ENCODE data around the gene FTSJ3.

FTSJ3 gene

GRCh38 chr17:63780507-63780906 lies 47.0 kb downstream of the FTSJ3 start:
- Histone ChIP-seq H3K27ac (ENCODE audit: low read depth, low read length) (no peak overlapping the region), H3K9me3 (ENCODE audit: insufficient read depth, low read length) (no peaks in the 10 kb centered on the region), H4K20me1 (ENCODE audit: low read depth, low read length) (peaks cover 26% of the 10 kb centered on the region), H3K36me3 (ENCODE audit: low read length) (peaks cover 8% of the 10 kb centered on the region), H3K4me2 (ENCODE audit: low read depth, low read length, poor library complexity, severe bottlenecking) (no peak overlapping the region), H2AFZ (ENCODE audit: low read depth, low read length, severe bottlenecking) (no peak overlapping the region), H3K9ac (ENCODE audit: low read length) (no peak overlapping the region), H3K4me3 (ENCODE audit: insufficient read depth, low read length, poor library complexity, severe bottlenecking) (no peak overlapping the region), H3K9me2 (replicated peaks; ENCODE audit: insufficient read depth, low read length) (no peaks in the 10 kb centered on the region), H3K79me2 (ENCODE audit: insufficient read depth, low read length) (peaks cover 98% of the 10 kb centered on the region), H3K27me3 (ENCODE audit: low read length) (no peaks in the 10 kb centered on the region), H3F3A (ENCODE audit: insufficient read depth) (0 out of 2 replicates have a peak, but pooled peaks cover 3% of the 10 kb centered on the region)
- TF ChIP-seq EZH2phosphoT487 (conservative IDR thresholded peaks at IDR 0.05; ENCODE audit: low read length) (no peak), CTCF (IDR thresholded peaks at IDR 0.05; ENCODE audit: insufficient read depth, low read length, poor library complexity, severe bottlenecking) (no peak)

- peak overlapping the region; percentile 69 for H3K4me3 ChIP-seq (ENCODE audit: insufficient read depth, low read length, poor library complexity, severe bottlenecking)
- peaks cover 92% of the 10 kb centered on the region for H3K79me2 ChIP-seq (ENCODE audit: insufficient read depth, low read length)
- peak overlapping the region; percentile 95 for H3K9ac ChIP-seq (ENCODE audit: low read length)
- H3K9me3 ChIP-seq (ENCODE audit: insufficient read depth, low read length), result no peaks in the 10 kb centered on the region
- no peak overlapping the region for H2AFZ ChIP-seq (ENCODE audit: low read depth, low read length, severe bottlenecking)
- H3K9me2 ChIP-seq (replicated peaks; ENCODE audit: insufficient read depth, low read length), result no peaks in the 10 kb centered on the region
- H3K36me3 ChIP-seq (ENCODE audit: low read length), result peaks cover 8% of the 10 kb centered on the region
- TF ChIP-seq CTCF (IDR thresholded peaks at IDR 0.05; ENCODE audit: insufficient read depth, low read length, poor library complexity, severe bottlenecking) (no peak), EZH2phosphoT487 (conservative IDR thresholded peaks at IDR 0.05; ENCODE audit: low read length) (no peak)
- H3K27ac ChIP-seq (ENCODE audit: low read depth, low read length), result no peak overlapping the region; the same call in 1 of the 2 replicates
- H4K20me1 ChIP-seq (ENCODE audit: low read depth, low read length), result peaks cover 14% of the 10 kb centered on the region; the same call in 1 of the 2 replicates
- H3F3A ChIP-seq (ENCODE audit: insufficient read depth), result peaks cover 6% of the 10 kb centered on the region; the same call in 1 of the 2 replicates
- H3K27me3 ChIP-seq (ENCODE audit: low read length), result no peaks in the 10 kb centered on the region
- peak overlapping the region; percentile 85 for H3K4me2 ChIP-seq (ENCODE audit: low read depth, low read length, poor library complexity, severe bottlenecking)
Measured at GRCh38 chr17:63775420-63775819, 52.0 kb downstream of the FTSJ3 start.

- Histone ChIP-seq H2AFZ (ENCODE audit: low read depth, low read length, severe bottlenecking) (no peak overlapping the region), H4K20me1 (ENCODE audit: low read depth, low read length) (peaks cover 14% of the 10 kb centered on the region; the same call in 1 of the 2 replicates), H3K4me3 (ENCODE audit: insufficient read depth, low read length, poor library complexity, severe bottlenecking) (peak overlapping the region; percentile 69), H3K9me3 (ENCODE audit: insufficient read depth, low read length) (no peaks in the 10 kb centered on the region), H3K79me2 (ENCODE audit: insufficient read depth, low read length) (peaks cover 92% of the 10 kb centered on the region), H3K27me3 (ENCODE audit: low read length) (no peaks in the 10 kb centered on the region), H3K9me2 (replicated peaks; ENCODE audit: insufficient read depth, low read length) (no peaks in the 10 kb centered on the region), H3K36me3 (ENCODE audit: low read length) (peaks cover 8% of the 10 kb centered on the region), H3K4me2 (ENCODE audit: low read depth, low read length, poor library complexity, severe bottlenecking) (peak overlapping the region; percentile 85), H3K27ac (ENCODE audit: low read depth, low read length) (peak overlapping the region; percentile 87), H3K9ac (ENCODE audit: low read length) (peak overlapping the region; percentile 95), H3F3A (ENCODE audit: insufficient read depth) (peaks cover 6% of the 10 kb centered on the region; the same call in 1 of the 2 replicates)
- TF ChIP-seq CTCF (IDR thresholded peaks at IDR 0.05; ENCODE audit: insufficient read depth, low read length, poor library complexity, severe bottlenecking) (no peak), EZH2phosphoT487 (conservative IDR thresholded peaks at IDR 0.05; ENCODE audit: low read length) (no peak)
Measured at GRCh38 chr17:63774969-63775265, 52.5 kb downstream of the FTSJ3 start.
